Measurements from ENCODE around the gene MMP17. TPM values are rescaled to one million over a fixed set of nuclear protein-coding genes. Genes with fewer than 3 reads are reported as not detected.
"Not testable (repeated sequence)": the region's sequence is repeated elsewhere in the genome, so short reads cannot be mapped to it uniquely, and the experiment has no call there.

MMP17 gene
- total RNA-seq, 2 experiments from 2014 or later, result not detected

- Mint-ChIP-seq H3K4me3 (no peak overlapping the region), H3K4me1 (ENCODE audit: low read depth) (no peaks in the 10 kb centered on the region), H3K27ac (no peak overlapping the region), H3K9me3 (ENCODE audit: insufficient read depth) (no peaks in the 10 kb centered on the region), H3K36me3 (ENCODE audit: low read depth) (no peaks in the 10 kb centered on the region), H3K27me3 (ENCODE audit: low read depth) (no peaks in the 10 kb centered on the region)
- DNase-seq (no peak), ATAC-seq (no peak)
- ChIA-PET POLR2A (no interaction called here), CTCF (no interaction called here)
Observed at GRCh38 chr12:131865180-131865875, 37.1 kb downstream of the MMP17 start.

GRCh38 chr12:131867471-131867870 lies 39.3 kb downstream of the MMP17 start:
- no peak for ATAC-seq
- ChIA-PET POLR2A (no interaction called here), CTCF (no interaction called here)
- no peak for DNase-seq
- H3K27me3 Mint-ChIP-seq (ENCODE audit: low read depth), result no peaks in the 10 kb centered on the region
- H3K4me1 Mint-ChIP-seq (ENCODE audit: low read depth), result no peaks in the 10 kb centered on the region
- no peak overlapping the region for H3K27ac Mint-ChIP-seq
- no peaks in the 10 kb centered on the region for H3K36me3 Mint-ChIP-seq (ENCODE audit: low read depth)
- H3K4me3 Mint-ChIP-seq, result no peak overlapping the region
- no peaks in the 10 kb centered on the region for H3K9me3 Mint-ChIP-seq (ENCODE audit: insufficient read depth)

DNA sequence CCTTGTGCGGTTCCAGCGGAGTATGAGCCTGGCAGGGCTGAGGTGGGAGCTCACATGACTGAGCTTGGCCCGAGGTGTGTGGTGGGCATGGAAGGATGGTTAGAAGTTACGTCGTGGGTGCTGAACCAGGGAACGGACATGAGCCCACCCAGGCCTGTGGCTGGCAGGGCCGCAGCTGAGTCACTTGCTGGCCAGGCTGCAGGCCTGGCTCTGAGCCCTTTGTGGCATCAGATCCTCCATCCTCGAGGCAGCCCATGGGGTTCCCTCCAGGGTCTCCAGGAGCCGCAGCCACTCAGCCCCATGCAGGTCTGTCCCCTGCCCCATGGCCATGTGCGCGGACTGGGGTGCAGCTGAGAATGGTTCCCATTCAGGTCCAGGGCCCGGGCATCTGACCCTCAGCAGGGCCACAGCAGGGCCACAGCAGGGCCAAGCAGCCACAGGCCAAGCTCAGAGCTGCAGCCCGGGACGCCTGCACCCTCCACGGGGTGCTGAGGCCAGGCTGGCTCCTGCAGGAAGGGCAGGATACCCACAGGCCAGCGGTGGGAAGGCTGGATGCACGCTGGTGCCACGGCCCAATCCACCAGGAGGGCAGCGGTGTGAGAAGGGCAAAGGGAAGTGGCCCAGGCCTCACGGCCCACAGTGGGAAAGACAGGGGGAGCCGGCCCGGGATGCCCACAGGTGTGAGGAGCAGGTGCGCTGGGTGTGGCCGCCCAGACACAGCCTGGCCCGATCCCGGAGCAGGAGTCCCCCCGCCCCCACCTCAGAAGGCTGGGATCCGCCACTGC lies 39.9 kb downstream of the MMP17 start:
- Mint-ChIP-seq H3K27ac (no peak overlapping the region), H3K9me3 (ENCODE audit: insufficient read depth) (no peaks in the 10 kb centered on the region), H3K36me3 (ENCODE audit: low read depth) (no peaks in the 10 kb centered on the region), H3K4me3 (no peak overlapping the region), H3K27me3 (ENCODE audit: low read depth) (no peaks in the 10 kb centered on the region), H3K4me1 (ENCODE audit: low read depth) (no peaks in the 10 kb centered on the region)
- ChIA-PET POLR2A (no interaction called here), CTCF (no interaction called here)
- ATAC-seq (no peak), DNase-seq (no peak)

DNA sequence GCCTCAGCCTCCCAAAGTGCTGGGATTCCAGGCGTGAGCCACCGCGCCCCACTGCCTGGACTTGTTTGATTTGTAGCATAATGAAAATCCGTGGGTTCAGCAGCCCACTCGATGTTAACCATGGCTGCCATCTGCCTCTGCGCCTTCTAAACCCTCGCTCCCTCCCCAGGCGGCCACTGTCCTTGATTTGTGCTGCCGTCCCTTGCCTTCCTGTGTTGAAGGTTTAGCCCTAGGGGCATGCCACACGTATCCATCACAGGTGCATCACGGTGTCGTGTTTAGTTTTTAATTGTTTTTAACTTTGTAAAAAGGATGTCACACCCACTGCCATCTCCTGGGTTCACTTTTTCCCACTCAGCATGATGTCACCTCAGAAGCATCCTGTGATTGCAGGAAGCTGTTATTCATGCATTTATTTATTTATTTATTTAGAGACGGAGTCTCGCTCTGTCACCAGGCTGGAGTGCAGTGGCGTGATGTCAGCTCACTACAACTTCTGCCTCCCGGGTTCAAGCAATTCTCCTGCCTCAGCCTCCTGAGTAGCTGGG lies 41.8 kb downstream of the MMP17 start:
- no peak for DNase-seq
- POLR2A ChIA-PET, result no interaction called here
- no peak overlapping the region for H3K27ac Mint-ChIP-seq

GRCh38 chr12:131871677-131872076 lies 43.5 kb downstream of the MMP17 start:
- no peaks in the 10 kb centered on the region for H3K4me1 Mint-ChIP-seq (ENCODE audit: low read depth)
- H3K27me3 Mint-ChIP-seq (ENCODE audit: low read depth), result no peaks in the 10 kb centered on the region
- H3K36me3 Mint-ChIP-seq (ENCODE audit: low read depth), result no peaks in the 10 kb centered on the region
- no peak overlapping the region for H3K27ac Mint-ChIP-seq
- ChIA-PET CTCF (no interaction called here), POLR2A (no interaction called here)
- DNase-seq, result no peak
- ATAC-seq, result no peak
- H3K4me3 Mint-ChIP-seq, result no peak overlapping the region
- H3K9me3 Mint-ChIP-seq (ENCODE audit: insufficient read depth), result no peaks in the 10 kb centered on the region

More for the DNA sequence above, 41.8 kb downstream of the MMP17 start:
- no peak overlapping the region for H3K4me3 Mint-ChIP-seq
- CTCF ChIA-PET, result no interaction called here
- no peaks in the 10 kb centered on the region for H3K27me3 Mint-ChIP-seq (ENCODE audit: low read depth)
- H3K9me3 Mint-ChIP-seq (ENCODE audit: insufficient read depth), result no peaks in the 10 kb centered on the region
- ATAC-seq, result no peak
- no peaks in the 10 kb centered on the region for H3K4me1 Mint-ChIP-seq (ENCODE audit: low read depth)
- H3K36me3 Mint-ChIP-seq (ENCODE audit: low read depth), result no peaks in the 10 kb centered on the region

- H3K36me3 Mint-ChIP-seq (ENCODE audit: low read depth), result no peaks in the 10 kb centered on the region
- no peak overlapping the region for H3K4me3 Mint-ChIP-seq
- DNase-seq (no peak), ATAC-seq (no peak)
- ChIA-PET POLR2A (interaction anchor here (0.8 kb wide), 1 partner anchor 11 kb away, joined by 3 read pairs; no protein-coding TSS in a partner anchor), CTCF (no interaction called here)
- H3K27ac Mint-ChIP-seq, result no peak overlapping the region
- no peaks in the 10 kb centered on the region for H3K27me3 Mint-ChIP-seq (ENCODE audit: low read depth)
- no peaks in the 10 kb centered on the region for H3K9me3 Mint-ChIP-seq (ENCODE audit: insufficient read depth)
- no peaks in the 10 kb centered on the region for H3K4me1 Mint-ChIP-seq (ENCODE audit: low read depth)
Observed at GRCh38 chr12:131872154-131873051, 44.2 kb downstream of the MMP17 start.

DNA sequence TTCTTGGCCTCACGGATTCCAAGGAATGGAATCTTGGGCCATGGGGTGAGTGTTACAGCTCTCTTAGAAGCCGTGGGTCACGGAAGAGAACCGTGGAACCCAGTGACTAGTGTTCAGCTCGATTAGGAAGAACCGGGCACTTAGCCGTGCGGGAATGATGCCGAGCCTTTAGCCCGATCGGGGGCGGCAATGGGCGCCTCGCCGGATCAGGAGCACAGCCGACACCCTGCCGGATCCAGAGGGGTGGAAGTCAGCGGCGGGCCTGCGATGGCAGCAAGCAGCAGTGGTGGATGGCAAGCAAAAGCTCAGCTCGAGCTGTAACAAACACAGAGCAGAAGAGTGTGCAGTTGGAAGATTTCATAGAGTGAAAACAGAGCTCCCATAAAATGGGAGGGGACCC lies 45.1 kb downstream of the MMP17 start:
- DNase-seq, result no peak
- Mint-ChIP-seq H3K27ac (no peak overlapping the region), H3K4me3 (no peak overlapping the region), H3K36me3 (ENCODE audit: low read depth) (no peaks in the 10 kb centered on the region), H3K9me3 (ENCODE audit: insufficient read depth) (no peaks in the 10 kb centered on the region), H3K4me1 (ENCODE audit: low read depth) (no peaks in the 10 kb centered on the region), H3K27me3 (ENCODE audit: low read depth) (peaks cover 3% of the 10 kb centered on the region)
- POLR2A ChIA-PET, result interaction anchor here (0.8 kb wide), 1 partner anchor 10 kb away, joined by 3 read pairs; no protein-coding TSS in a partner anchor
- ATAC-seq, result no peak
- CTCF ChIA-PET, result no interaction called here

DNA sequence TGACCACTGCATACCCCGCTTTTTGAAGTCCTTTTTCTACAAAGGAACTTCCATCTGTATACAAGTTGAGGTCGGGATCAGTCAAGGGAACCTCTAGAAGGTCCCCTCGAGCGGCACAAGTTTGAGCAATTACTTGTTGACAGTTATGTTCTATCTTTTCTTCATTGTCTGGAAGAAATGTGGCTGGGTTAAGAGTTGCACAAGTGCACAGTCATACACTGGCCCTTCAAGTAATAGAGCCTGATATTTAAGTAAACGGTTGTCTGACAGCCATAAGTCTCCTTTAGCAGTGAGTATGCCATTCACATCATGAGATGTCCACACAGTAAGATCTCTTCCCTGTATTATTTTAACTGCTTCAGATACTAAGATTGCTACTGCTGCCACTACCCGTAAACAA lies 46.8 kb downstream of the MMP17 start:
- H3K36me3 Mint-ChIP-seq (ENCODE audit: low read depth); H3K27me3 Mint-ChIP-seq (ENCODE audit: low read depth); ATAC-seq; POLR2A ChIA-PET; H3K27ac Mint-ChIP-seq; H3K9me3 Mint-ChIP-seq (ENCODE audit: insufficient read depth); H3K4me1 Mint-ChIP-seq (ENCODE audit: low read depth); DNase-seq; H3K4me3 Mint-ChIP-seq; CTCF ChIA-PET: not testable (repeated sequence)

- not testable (repeated sequence) for H3K27ac Mint-ChIP-seq
Observed at GRCh38 chr12:131877216-131877615, 49.0 kb downstream of the MMP17 start.

DNA sequence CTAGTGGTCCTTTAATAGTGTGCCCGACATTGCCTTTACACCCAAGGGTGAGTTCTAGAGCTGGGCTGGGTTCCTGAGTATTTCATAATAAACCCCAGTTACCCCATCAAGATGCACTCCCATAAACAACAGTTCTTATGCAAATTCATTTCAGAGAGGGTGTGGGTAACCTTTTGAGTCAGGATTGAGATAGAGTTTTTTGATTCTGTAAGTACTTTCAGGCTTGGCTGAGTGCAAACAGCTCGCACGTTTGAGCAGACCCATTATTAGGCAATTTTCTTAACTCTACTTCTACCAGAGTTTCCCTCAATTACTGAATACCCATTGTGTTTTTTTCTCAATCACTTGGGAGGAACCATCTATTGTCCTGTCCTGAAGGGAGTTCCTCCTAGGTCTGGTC lies 50.2 kb downstream of the MMP17 start:
- DNase-seq, POLR2A ChIA-PET: not testable (repeated sequence)

More at GRCh38 chr12:131877216-131877615, 49.0 kb downstream of the MMP17 start:
- H3K9me3 Mint-ChIP-seq (ENCODE audit: insufficient read depth); DNase-seq; H3K4me1 Mint-ChIP-seq (ENCODE audit: low read depth); H3K36me3 Mint-ChIP-seq (ENCODE audit: low read depth); CTCF ChIA-PET; POLR2A ChIA-PET; H3K27me3 Mint-ChIP-seq (ENCODE audit: low read depth); H3K4me3 Mint-ChIP-seq; ATAC-seq: not testable (repeated sequence)

GRCh38 chr12:131882804-131883520 lies 54.8 kb downstream of the MMP17 start:
- H3K27ac Mint-ChIP-seq, result no peak overlapping the region
- no peaks in the 10 kb centered on the region for H3K36me3 Mint-ChIP-seq (ENCODE audit: low read depth)
- H3K27me3 Mint-ChIP-seq (ENCODE audit: low read depth), result peaks cover 5% of the 10 kb centered on the region
- ChIA-PET POLR2A (interaction anchor here (0.8 kb wide), 1 partner anchor 10 kb away, joined by 3 read pairs; no protein-coding TSS in a partner anchor), CTCF (interaction anchor here (0.9 kb wide), 1 partner anchor 70 kb away, joined by 3 read pairs; no protein-coding TSS in a partner anchor)
- ATAC-seq (no peak), DNase-seq (no peak)
- H3K9me3 Mint-ChIP-seq (ENCODE audit: insufficient read depth), result peaks cover 8% of the 10 kb centered on the region
- H3K4me1 Mint-ChIP-seq (ENCODE audit: low read depth), result no peaks in the 10 kb centered on the region
- H3K4me3 Mint-ChIP-seq, result no peak overlapping the region

More for the DNA sequence above, 50.2 kb downstream of the MMP17 start:
- H3K4me3 Mint-ChIP-seq; H3K36me3 Mint-ChIP-seq (ENCODE audit: low read depth); H3K4me1 Mint-ChIP-seq (ENCODE audit: low read depth); H3K9me3 Mint-ChIP-seq (ENCODE audit: insufficient read depth); ATAC-seq; CTCF ChIA-PET; H3K27ac Mint-ChIP-seq; H3K27me3 Mint-ChIP-seq (ENCODE audit: low read depth): not testable (repeated sequence)

Data from activated CD8-positive, alpha-beta T cell treated with anti-CD3 and anti-CD28 coated beads, Interleukin-2, amount 10 ng/mL, durations not matched to agents 7 days and 5 days (primary cell).